K562 (cell line): ENCODE measurements around the gene LTBP4. TPM values are rescaled to one million over a fixed set of nuclear protein-coding genes. Genes with fewer than 3 reads are reported as not detected.

Source experiments
- ARHGAP35 ChIP-seq: fragments of 450-650 bp; IDR thresholded peaks from 2 replicates; pipeline ENCODE4 v1.6.1; 2018; ENCODE audit not compliant: partially characterized antibody
- BDP1 ChIP-seq: IDR thresholded peaks from 3 replicates; pipeline ENCODE4 v1.6.1; 2011; ENCODE audit not compliant: insufficient read length, insufficient read depth
- CBX2 ChIP-seq: fragments of 200-600 bp; sonication (generic); IDR thresholded peaks from one replicate; pipeline ENCODE4 v1.6.1; 2012; ENCODE audit warnings: mild to moderate bottlenecking, low read length, inconsistent platforms; ENCODE audit not compliant: insufficient read depth, poor library complexity, severe bottlenecking
- E2F1 ChIP-seq: sonication (generic); formaldehyde crosslinking; IDR thresholded peaks from 2 replicates; pipeline ENCODE4 v1.8.1; 2023; ENCODE audit warnings: mild to moderate bottlenecking, missing genetic modification reagents, moderate library complexity
- EP300 ChIP-seq: IDR thresholded peaks from 2 replicates; pipeline ENCODE4 v1.6.1; 2012; ENCODE audit warnings: low read length, improper control_type of control experiment
- EP400 ChIP-seq: fragments of 450-650 bp; IDR thresholded peaks from 2 replicates; pipeline ENCODE4 v1.6.1; 2017; ENCODE audit warnings: antibody characterized with exemption, mild to moderate bottlenecking, moderate library complexity
- FOXJ3 ChIP-seq: sonication (generic); formaldehyde crosslinking; IDR thresholded peaks from 2 replicates; pipeline ENCODE4 v1.4.0; 2020; ENCODE audit warnings: mild to moderate bottlenecking, missing genetic modification reagents
- HDAC2 ChIP-seq: fragments of 450-650 bp; IDR thresholded peaks from 2 replicates; pipeline ENCODE4 v1.6.1; 2016; ENCODE audit warnings: mild to moderate bottlenecking
- MYBL2 ChIP-seq, 2 experiments: fragments of 450-650 bp in 1 of 2; sonication (generic) in 1 of 2; formaldehyde crosslinking in 1 of 2; IDR thresholded peaks; 2 replicates each; pipeline versions ENCODE4 v1.6.1 to v1.8.1; 2017 to 2022; ENCODE audit warnings: borderline replicate concordance in 1 of 2, inconsistent platforms in 1 of 2, low read depth in 1 of 2, mild to moderate bottlenecking in 1 of 2, missing genetic modification reagents in 1 of 2, moderate library complexity in 1 of 2
- NFIC ChIP-seq: fragments of 450-650 bp; IDR thresholded peaks from 2 replicates; pipeline ENCODE4 v1.6.1; 2017; ENCODE audit warnings: mild to moderate bottlenecking, inconsistent platforms
- NR2F6 ChIP-seq: fragments of 450-650 bp; formaldehyde crosslinking; IDR thresholded peaks from 2 replicates; pipeline ENCODE4 v1.4.0; 2020; ENCODE audit warnings: mild to moderate bottlenecking
- SP1 ChIP-seq: sonication (generic); formaldehyde crosslinking; IDR thresholded peaks from 2 replicates; pipeline ENCODE4 v1.8.1; 2022; ENCODE audit warnings: mild to moderate bottlenecking, missing genetic modification reagents
- SREBF2 ChIP-seq: sonication (generic); formaldehyde crosslinking; IDR thresholded peaks from 2 replicates; pipeline ENCODE4 v1.4.0; 2020; ENCODE audit warnings: mild to moderate bottlenecking, missing genetic modification reagents
- TCF3 ChIP-seq: sonication (generic); formaldehyde crosslinking; IDR thresholded peaks from 2 replicates; pipeline ENCODE4 v1.4.0; 2020; ENCODE audit warnings: mild to moderate bottlenecking, missing genetic modification reagents
- YBX1 ChIP-seq: fragments of 450-650 bp; IDR thresholded peaks from 2 replicates; pipeline ENCODE4 v1.7.1; 2016; ENCODE audit warnings: mild to moderate bottlenecking
- ZFP30 ChIP-seq: fragments of 250-450 bp; sonication (Bioruptor Pico); IDR thresholded peaks from 2 replicates; pipeline ENCODE4 v1.8.0; 2022; ENCODE audit warnings: moderate library complexity, mild to moderate bottlenecking, inconsistent platforms, borderline replicate concordance
- ZNF280B ChIP-seq: fragments of 250-450 bp; sonication (Bioruptor Pico); IDR thresholded peaks from 2 replicates; pipeline ENCODE4 v1.5.1; 2021; ENCODE audit warnings: mild to moderate bottlenecking
- ZNF668 ChIP-seq: fragments of 250-450 bp; sonication (Bioruptor Pico); IDR thresholded peaks from 2 replicates; pipeline ENCODE4 v1.8.0; 2022; ENCODE audit warnings: mild to moderate bottlenecking, inconsistent platforms
- ZSCAN29 ChIP-seq: fragments of 450-650 bp; IDR thresholded peaks from 2 replicates; pipeline ENCODE4 v1.6.1; 2017
- polyA plus RNA-seq, 8 experiments: library from polyadenylated mRNA; depleted of rRNA in 4 of 8; stranded (reverse) in 5 of 8; unstranded in 3 of 8; fragments of >200 nt; fragmentation: Nextera tagmentation in 2 of 8; fragmentation: Illumina TruSeq in 1 of 8; extraction: Ambion mirVana in 2 of 8; extraction: Trizol in 1 of 8; gene quantifications; 2 replicates each; pipeline versions ENCODE4 v1.2.1 to v1.2.3, GENCODE V29; 2011 to 2014; ENCODE audit warnings: inconsistent platforms in 1 of 8, missing spikeins in 1 of 8
- total RNA-seq, 7 experiments: library from RNA; depleted of rRNA in 6 of 7; stranded (reverse); fragments of >200 nt in 6 of 7; fragmentation: Illumina TruSeq in 2 of 7; extraction: Trizol in 2 of 7; gene quantifications; 2 replicates each; pipeline versions ENCODE4 v1.2.1 to v1.2.3, GENCODE V29; 2011 to 2021; ENCODE audit warnings: low replicate concordance in 1 of 7
- TF ChIP-seq, protein P1 (sequence below): fragments of 250-450 bp; sonication (Bioruptor Pico); IDR thresholded peaks from 2 replicates; pipeline ENCODE4 v1.8.0; 2022; ENCODE audit warnings: moderate library complexity, mild to moderate bottlenecking, inconsistent platforms
- TF ChIP-seq, protein P2 (sequence below): conservative IDR thresholded peaks from 2 replicates; pipeline ENCODE4 v1.6.1; 2011; ENCODE audit warnings: low read depth, mild to moderate bottlenecking, low read length; ENCODE audit not compliant: control insufficient read depth
- TF ChIP-seq, protein P3 (sequence below): fragments of 200-800 bp; sonication (Bioruptor generic); IDR thresholded peaks from 2 replicates; pipeline ENCODE4 v1.6.1; 2017; ENCODE audit warnings: missing genetic modification characterization, missing compliant biosample characterization

The LTBP4 gene
- total and polyA plus RNA-seq, 9 of the 15 experiments (the other 6 are each of a cell fraction or from before 2014, with no cell fraction given): 0.35 to 160 (median 31.6) TPM

GRCh38 chr19:40598121-40598917 lies 2.9 kb upstream of the LTBP4 start (continued):
- TF ChIP-seq EP300 (peak; percentile 28; the same call in 1 of the 2 replicates), MYBL2 (IDR thresholded peaks at IDR 0.05; ENCODE audit: low read depth) (no peak), MYBL2 (CRISPR knock-in tag; IDR thresholded peaks at IDR 0.05; ENCODE audit: borderline replicate concordance) (no peak), HDAC2 (no peak; the same call in 1 of the 2 replicates), E2F1 (CRISPR knock-in tag) (no peak), CBX2 (no peak), SREBF2 (CRISPR knock-in tag) (no peak), TCF3 (CRISPR knock-in tag) (no peak), ZFP30 (no peak), EP400 (peak; percentile 37), FOXJ3 (CRISPR knock-in tag) (no peak), BDP1 (no peak), YBX1 (no peak), ARHGAP35 (no peak), NFIC (no peak), ZSCAN29 (no peak), ZNF280B (CRISPR knock-in tag) (no peak), SP1 (peak; percentile 72), ZNF668 (CRISPR knock-in tag) (no peak), NR2F6 (CRISPR knock-in tag) (no peak)
- TF ChIP-seq, protein P1, sequence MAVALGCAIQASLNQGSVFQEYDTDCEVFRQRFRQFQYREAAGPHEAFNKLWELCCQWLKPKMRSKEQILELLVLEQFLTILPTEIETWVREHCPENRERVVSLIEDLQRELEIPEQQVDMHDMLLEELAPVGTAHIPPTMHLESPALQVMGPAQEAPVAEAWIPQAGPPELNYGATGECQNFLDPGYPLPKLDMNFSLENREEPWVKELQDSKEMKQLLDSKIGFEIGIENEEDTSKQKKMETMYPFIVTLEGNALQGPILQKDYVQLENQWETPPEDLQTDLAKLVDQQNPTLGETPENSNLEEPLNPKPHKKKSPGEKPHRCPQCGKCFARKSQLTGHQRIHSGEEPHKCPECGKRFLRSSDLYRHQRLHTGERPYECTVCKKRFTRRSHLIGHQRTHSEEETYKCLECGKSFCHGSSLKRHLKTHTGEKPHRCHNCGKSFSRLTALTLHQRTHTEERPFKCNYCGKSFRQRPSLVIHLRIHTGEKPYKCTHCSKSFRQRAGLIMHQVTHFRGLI (CRISPR knock-in tag): no peak
- TF ChIP-seq, protein P2, sequence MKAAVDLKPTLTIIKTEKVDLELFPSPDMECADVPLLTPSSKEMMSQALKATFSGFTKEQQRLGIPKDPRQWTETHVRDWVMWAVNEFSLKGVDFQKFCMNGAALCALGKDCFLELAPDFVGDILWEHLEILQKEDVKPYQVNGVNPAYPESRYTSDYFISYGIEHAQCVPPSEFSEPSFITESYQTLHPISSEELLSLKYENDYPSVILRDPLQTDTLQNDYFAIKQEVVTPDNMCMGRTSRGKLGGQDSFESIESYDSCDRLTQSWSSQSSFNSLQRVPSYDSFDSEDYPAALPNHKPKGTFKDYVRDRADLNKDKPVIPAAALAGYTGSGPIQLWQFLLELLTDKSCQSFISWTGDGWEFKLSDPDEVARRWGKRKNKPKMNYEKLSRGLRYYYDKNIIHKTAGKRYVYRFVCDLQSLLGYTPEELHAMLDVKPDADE: peak; percentile 50; the same call in 1 of the 2 replicates
- TF ChIP-seq, protein P3, sequence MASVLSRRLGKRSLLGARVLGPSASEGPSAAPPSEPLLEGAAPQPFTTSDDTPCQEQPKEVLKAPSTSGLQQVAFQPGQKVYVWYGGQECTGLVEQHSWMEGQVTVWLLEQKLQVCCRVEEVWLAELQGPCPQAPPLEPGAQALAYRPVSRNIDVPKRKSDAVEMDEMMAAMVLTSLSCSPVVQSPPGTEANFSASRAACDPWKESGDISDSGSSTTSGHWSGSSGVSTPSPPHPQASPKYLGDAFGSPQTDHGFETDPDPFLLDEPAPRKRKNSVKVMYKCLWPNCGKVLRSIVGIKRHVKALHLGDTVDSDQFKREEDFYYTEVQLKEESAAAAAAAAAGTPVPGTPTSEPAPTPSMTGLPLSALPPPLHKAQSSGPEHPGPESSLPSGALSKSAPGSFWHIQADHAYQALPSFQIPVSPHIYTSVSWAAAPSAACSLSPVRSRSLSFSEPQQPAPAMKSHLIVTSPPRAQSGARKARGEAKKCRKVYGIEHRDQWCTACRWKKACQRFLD (CRISPR knock-in tag): no peak; the same call in 1 of the 2 replicates
